ENCODE measurements around the gene RNF145. TPM values are rescaled to one million over a fixed set of nuclear protein-coding genes. Genes with fewer than 3 reads are reported as not detected.

The RNF145 gene
- total RNA-seq, 1 donor from 2014 or later: 93.1 TPM

- Mint-ChIP-seq H3K27ac (no peak overlapping the region), H3K27me3 (ENCODE audit: low read depth) (no peaks in the 10 kb centered on the region), H3K36me3 (peaks cover 23% of the 10 kb centered on the region), H3K9me3 (peaks cover 3% of the 10 kb centered on the region), H3K4me1 (peaks cover 31% of the 10 kb centered on the region), H3K4me3 (no peak overlapping the region)
- DNase-seq (ENCODE audit: low spot score in 2 of 2, unreplicated experiment in 2 of 2): no peak
- no peak for TF ChIP-seq CTCF (IDR thresholded peaks at IDR 0.05; ENCODE audit: unreplicated experiment)
Measured at GRCh38 chr5:159187719-159188118, 21.6 kb downstream of the RNF145 start.

- Mint-ChIP-seq H3K9me3 (peaks cover 3% of the 10 kb centered on the region), H3K27me3 (ENCODE audit: low read depth) (no peaks in the 10 kb centered on the region), H3K36me3 (peaks cover 23% of the 10 kb centered on the region), H3K4me3 (no peak overlapping the region), H3K4me1 (peaks cover 38% of the 10 kb centered on the region), H3K27ac (peak overlapping the region; percentile 1)
- no peak for DNase-seq (ENCODE audit: low spot score in 2 of 2, unreplicated experiment in 2 of 2)
- TF ChIP-seq CTCF (IDR thresholded peaks at IDR 0.05; ENCODE audit: unreplicated experiment): no peak
Measured at GRCh38 chr5:159186319-159186718, 23.0 kb downstream of the RNF145 start.

- peaks cover 3% of the 10 kb centered on the region for H3K9me3 Mint-ChIP-seq
- TF ChIP-seq CTCF (IDR thresholded peaks at IDR 0.05; ENCODE audit: unreplicated experiment): no peak
- H3K27ac Mint-ChIP-seq: peak overlapping the region; percentile 84
- no peak overlapping the region for H3K4me3 Mint-ChIP-seq
- no peaks in the 10 kb centered on the region for H3K27me3 Mint-ChIP-seq (ENCODE audit: low read depth)
- peaks cover 42% of the 10 kb centered on the region for H3K4me1 Mint-ChIP-seq
- peaks cover 21% of the 10 kb centered on the region for H3K36me3 Mint-ChIP-seq
- DNase-seq (ENCODE audit: low spot score in 2 of 2, unreplicated experiment in 2 of 2): no peak
Measured at GRCh38 chr5:159185773-159186172, 23.6 kb downstream of the RNF145 start.

GRCh38 chr5:159184858-159185381, 24.4 kb downstream of the RNF145 start:
- peak overlapping the region; percentile 92 for H3K27ac Mint-ChIP-seq
- no peak for DNase-seq (ENCODE audit: low spot score in 2 of 2, unreplicated experiment in 2 of 2)
- peaks cover 18% of the 10 kb centered on the region for H3K36me3 Mint-ChIP-seq
- no peak for TF ChIP-seq CTCF (IDR thresholded peaks at IDR 0.05; ENCODE audit: unreplicated experiment)
- peaks cover 48% of the 10 kb centered on the region for H3K4me1 Mint-ChIP-seq
- no peak overlapping the region for H3K4me3 Mint-ChIP-seq
- peaks cover 3% of the 10 kb centered on the region for H3K9me3 Mint-ChIP-seq
- H3K27me3 Mint-ChIP-seq (ENCODE audit: low read depth): no peaks in the 10 kb centered on the region

- peak overlapping the region; percentile 76 for H3K27ac Mint-ChIP-seq
Measured at GRCh38 chr5:159184236-159184635, 25.1 kb downstream of the RNF145 start.

More at GRCh38 chr5:159184236-159184635, 25.1 kb downstream of the RNF145 start:
- H3K4me3 Mint-ChIP-seq: no peak overlapping the region
- H3K27me3 Mint-ChIP-seq (ENCODE audit: low read depth): no peaks in the 10 kb centered on the region
- no peak for DNase-seq (ENCODE audit: low spot score in 2 of 2, unreplicated experiment in 2 of 2)
- no peak for TF ChIP-seq CTCF (IDR thresholded peaks at IDR 0.05; ENCODE audit: unreplicated experiment)
- no peaks in the 10 kb centered on the region for H3K9me3 Mint-ChIP-seq
- H3K4me1 Mint-ChIP-seq: peaks cover 54% of the 10 kb centered on the region
- H3K36me3 Mint-ChIP-seq: peaks cover 11% of the 10 kb centered on the region
